Measurements from ENCODE around the gene SLC39A6.

SLC39A6 gene

DNA sequence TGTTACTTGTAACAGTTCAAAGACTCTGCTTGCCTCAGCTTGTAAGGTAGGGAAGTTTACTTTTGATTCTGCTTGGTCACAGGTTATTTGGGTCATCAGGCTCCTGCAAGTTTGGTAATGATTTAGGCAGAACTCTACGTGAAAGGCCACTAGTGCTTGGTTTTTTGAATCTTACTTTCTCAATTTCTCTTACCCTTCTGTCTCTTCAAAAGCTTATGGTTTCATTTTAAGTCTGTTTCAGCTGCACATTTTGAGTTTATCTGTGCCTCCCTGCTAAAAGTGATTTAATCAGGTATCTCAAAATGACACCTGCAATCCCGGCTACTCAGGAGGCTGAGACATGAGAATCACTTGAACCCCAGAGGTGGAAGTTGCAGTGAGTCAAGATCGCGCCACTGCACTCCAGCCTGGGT is 31.8 kb upstream of the SLC39A6 start:
- Histone ChIP-seq H3K9me3 (ENCODE audit: control insufficient read depth, insufficient read depth, low read depth, low read length) (no peaks in the 10 kb centered on the region), H3K4me1 (ENCODE audit: control insufficient read depth, insufficient read depth, low read length) (no peaks in the 10 kb centered on the region), H3K36me3 (ENCODE audit: control insufficient read depth in 2 of 2, insufficient read depth in 1 of 2, low read length in 2 of 2) (peaks cover 36 to 98% of the 10 kb centered on the region in 2 experiments), H3K4me3 (ENCODE audit: low read depth, low read length) (no peak overlapping the region), H3K27ac (ENCODE audit: extremely low read depth, low read depth, low read length) (no peak overlapping the region)
- TF ChIP-seq, protein P1, sequence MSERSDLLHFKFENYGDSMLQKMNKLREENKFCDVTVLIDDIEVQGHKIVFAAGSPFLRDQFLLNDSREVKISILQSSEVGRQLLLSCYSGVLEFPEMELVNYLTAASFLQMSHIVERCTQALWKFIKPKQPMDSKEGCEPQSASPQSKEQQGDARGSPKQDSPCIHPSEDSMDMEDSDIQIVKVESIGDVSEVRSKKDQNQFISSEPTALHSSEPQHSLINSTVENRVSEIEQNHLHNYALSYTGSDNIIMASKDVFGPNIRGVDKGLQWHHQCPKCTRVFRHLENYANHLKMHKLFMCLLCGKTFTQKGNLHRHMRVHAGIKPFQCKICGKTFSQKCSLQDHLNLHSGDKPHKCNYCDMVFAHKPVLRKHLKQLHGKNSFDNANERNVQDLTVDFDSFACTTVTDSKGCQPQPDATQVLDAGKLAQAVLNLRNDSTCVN (tag by site-specific recombination; optimal IDR thresholded peaks at IDR 0.05), result no peak
- TF ChIP-seq ZNF514 (tag by site-specific recombination; IDR thresholded peaks at IDR 0.05) (no peak), KLF8 (tag by site-specific recombination; IDR thresholded peaks at IDR 0.05) (no peak), ZNF670 (tag by site-specific recombination; IDR thresholded peaks at IDR 0.05; ENCODE audit: low read depth) (no peak), SP7 (tag by site-specific recombination; IDR thresholded peaks at IDR 0.05) (no peak), ZNF146 (tag by site-specific recombination; IDR thresholded peaks at IDR 0.05) (no peak), TRIM28 (IDR thresholded peaks at IDR 0.05; ENCODE audit: borderline replicate concordance, low read length) (no peak), ZFP37 (tag by site-specific recombination; IDR thresholded peaks at IDR 0.05) (no peak), ZNF791 (tag by site-specific recombination; IDR thresholded peaks at IDR 0.05) (no peak), ZNF10 (tag by site-specific recombination; IDR thresholded peaks at IDR 0.05) (no peak), ZIC2 (tag by site-specific recombination; IDR thresholded peaks at IDR 0.05) (no peak), PRDM1 (tag by site-specific recombination; IDR thresholded peaks at IDR 0.05) (no peak), ZNF175 (tag by site-specific recombination; IDR thresholded peaks at IDR 0.05) (no peak), ZNF23 (tag by site-specific recombination; IDR thresholded peaks at IDR 0.05; ENCODE audit: borderline replicate concordance) (no peak)
- TF ChIP-seq, protein P2, sequence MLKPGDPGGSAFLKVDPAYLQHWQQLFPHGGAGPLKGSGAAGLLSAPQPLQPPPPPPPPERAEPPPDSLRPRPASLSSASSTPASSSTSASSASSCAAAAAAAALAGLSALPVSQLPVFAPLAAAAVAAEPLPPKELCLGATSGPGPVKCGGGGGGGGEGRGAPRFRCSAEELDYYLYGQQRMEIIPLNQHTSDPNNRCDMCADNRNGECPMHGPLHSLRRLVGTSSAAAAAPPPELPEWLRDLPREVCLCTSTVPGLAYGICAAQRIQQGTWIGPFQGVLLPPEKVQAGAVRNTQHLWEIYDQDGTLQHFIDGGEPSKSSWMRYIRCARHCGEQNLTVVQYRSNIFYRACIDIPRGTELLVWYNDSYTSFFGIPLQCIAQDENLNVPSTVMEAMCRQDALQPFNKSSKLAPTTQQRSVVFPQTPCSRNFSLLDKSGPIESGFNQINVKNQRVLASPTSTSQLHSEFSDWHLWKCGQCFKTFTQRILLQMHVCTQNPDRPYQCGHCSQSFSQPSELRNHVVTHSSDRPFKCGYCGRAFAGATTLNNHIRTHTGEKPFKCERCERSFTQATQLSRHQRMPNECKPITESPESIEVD (tag by site-specific recombination; IDR thresholded peaks at IDR 0.05), result no peak
- TF ChIP-seq, protein P3, sequence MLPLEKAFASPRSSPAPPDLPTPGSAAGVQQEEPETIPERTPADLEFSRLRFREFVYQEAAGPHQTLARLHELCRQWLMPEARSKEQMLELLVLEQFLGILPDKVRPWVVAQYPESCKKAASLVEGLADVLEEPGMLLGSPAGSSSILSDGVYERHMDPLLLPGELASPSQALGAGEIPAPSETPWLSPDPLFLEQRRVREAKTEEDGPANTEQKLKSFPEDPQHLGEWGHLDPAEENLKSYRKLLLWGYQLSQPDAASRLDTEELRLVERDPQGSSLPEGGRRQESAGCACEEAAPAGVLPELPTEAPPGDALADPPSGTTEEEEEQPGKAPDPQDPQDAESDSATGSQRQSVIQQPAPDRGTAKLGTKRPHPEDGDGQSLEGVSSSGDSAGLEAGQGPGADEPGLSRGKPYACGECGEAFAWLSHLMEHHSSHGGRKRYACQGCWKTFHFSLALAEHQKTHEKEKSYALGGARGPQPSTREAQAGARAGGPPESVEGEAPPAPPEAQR (tag by site-specific recombination; IDR thresholded peaks at IDR 0.05), result no peak
- TF ChIP-seq, protein P4, sequence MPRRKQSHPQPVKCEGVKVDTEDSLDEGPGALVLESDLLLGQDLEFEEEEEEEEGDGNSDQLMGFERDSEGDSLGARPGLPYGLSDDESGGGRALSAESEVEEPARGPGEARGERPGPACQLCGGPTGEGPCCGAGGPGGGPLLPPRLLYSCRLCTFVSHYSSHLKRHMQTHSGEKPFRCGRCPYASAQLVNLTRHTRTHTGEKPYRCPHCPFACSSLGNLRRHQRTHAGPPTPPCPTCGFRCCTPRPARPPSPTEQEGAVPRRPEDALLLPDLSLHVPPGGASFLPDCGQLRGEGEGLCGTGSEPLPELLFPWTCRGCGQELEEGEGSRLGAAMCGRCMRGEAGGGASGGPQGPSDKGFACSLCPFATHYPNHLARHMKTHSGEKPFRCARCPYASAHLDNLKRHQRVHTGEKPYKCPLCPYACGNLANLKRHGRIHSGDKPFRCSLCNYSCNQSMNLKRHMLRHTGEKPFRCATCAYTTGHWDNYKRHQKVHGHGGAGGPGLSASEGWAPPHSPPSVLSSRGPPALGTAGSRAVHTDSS (tag by site-specific recombination; IDR thresholded peaks at IDR 0.05), result no peak
- TF ChIP-seq, protein P5, sequence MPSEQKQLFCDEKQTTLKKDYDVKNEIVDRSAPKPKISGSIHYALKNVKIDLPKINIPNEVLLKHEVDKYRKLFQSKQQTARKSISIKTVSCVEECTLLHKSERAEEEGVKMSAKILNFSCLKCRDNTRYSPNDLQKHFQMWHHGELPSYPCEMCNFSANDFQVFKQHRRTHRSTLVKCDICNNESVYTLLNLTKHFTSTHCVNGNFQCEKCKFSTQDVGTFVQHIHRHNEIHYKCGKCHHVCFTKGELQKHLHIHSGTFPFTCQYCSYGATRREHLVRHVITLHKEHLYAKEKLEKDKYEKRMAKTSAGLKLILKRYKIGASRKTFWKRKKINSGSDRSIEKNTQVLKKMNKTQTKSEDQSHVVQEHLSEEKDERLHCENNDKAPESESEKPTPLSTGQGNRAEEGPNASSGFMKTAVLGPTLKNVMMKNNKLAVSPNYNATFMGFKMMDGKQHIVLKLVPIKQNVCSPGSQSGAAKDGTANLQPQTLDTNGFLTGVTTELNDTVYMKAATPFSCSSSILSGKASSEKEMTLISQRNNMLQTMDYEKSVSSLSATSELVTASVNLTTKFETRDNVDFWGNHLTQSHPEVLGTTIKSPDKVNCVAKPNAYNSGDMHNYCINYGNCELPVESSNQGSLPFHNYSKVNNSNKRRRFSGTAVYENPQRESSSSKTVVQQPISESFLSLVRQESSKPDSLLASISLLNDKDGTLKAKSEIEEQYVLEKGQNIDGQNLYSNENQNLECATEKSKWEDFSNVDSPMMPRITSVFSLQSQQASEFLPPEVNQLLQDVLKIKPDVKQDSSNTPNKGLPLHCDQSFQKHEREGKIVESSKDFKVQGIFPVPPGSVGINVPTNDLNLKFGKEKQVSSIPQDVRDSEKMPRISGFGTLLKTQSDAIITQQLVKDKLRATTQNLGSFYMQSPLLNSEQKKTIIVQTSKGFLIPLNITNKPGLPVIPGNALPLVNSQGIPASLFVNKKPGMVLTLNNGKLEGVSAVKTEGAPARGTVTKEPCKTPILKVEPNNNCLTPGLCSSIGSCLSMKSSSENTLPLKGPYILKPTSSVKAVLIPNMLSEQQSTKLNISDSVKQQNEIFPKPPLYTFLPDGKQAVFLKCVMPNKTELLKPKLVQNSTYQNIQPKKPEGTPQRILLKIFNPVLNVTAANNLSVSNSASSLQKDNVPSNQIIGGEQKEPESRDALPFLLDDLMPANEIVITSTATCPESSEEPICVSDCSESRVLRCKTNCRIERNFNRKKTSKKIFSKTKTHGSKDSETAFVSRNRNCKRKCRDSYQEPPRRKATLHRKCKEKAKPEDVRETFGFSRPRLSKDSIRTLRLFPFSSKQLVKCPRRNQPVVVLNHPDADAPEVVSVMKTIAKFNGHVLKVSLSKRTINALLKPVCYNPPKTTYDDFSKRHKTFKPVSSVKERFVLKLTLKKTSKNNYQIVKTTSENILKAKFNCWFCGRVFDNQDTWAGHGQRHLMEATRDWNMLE (tag by site-specific recombination; conservative IDR thresholded peaks at IDR 0.05; ENCODE audit: low read depth), result no peak
- TF ChIP-seq, protein P6, sequence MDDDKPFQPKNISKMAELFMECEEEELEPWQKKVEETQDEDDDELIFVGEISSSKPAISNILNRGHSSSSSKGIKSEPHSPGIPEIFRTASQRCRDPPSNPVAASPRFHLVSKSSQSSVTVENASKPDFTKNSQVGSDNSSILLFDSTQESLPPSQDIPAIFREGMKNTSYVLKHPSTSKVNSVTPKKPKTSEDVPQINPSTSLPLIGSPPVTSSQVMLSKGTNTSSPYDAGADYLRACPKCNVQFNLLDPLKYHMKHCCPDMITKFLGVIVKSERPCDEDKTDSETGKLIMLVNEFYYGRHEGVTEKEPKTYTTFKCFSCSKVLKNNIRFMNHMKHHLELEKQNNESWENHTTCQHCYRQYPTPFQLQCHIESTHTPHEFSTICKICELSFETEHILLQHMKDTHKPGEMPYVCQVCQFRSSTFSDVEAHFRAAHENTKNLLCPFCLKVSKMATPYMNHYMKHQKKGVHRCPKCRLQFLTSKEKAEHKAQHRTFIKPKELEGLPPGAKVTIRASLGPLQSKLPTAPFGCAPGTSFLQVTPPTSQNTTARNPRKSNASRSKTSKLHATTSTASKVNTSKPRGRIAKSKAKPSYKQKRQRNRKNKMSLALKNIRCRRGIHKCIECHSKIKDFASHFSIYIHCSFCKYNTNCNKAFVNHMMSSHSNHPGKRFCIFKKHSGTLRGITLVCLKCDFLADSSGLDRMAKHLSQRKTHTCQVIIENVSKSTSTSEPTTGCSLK (tag by site-specific recombination; IDR thresholded peaks at IDR 0.05), result no peak
- ChIA-PET CTCF (no interaction called here), POLR2A (interaction anchor here (0.7 kb wide), 1 partner anchor 21 kb away, joined by 5 read pairs; no protein-coding TSS in a partner anchor)
